ENCODE measurements around the gene OR52B6.
A peak's percentile ranks its signal among the peaks of the same experiment; 100 is the strongest.

- TF ChIP-seq CTCF (IDR thresholded peaks at IDR 0.05) (no peak), POLR2A (IDR thresholded peaks at IDR 0.05) (no peak), POLR2AphosphoS5 (IDR thresholded peaks at IDR 0.05; ENCODE audit: insufficient read depth in 1 of 2, low read depth in 1 of 2) (peak in 1 of 2 donors; percentile 54)
Measured at GRCh38 chr11:5620651-5621521, 40.2 kb downstream of the OR52B6 start.

All from vagina (tissue), 2 donors.